Measurements from ENCODE around the gene SLC45A1. TPM values are rescaled to one million over a fixed set of nuclear protein-coding genes. Genes with fewer than 3 reads are reported as not detected.
A peak's percentile ranks its signal among the peaks of the same experiment; 100 is the strongest.

SLC45A1 gene
- total and polyA plus RNA-seq, 4 donors, result 3.3 to 30.2 (median 19.4) TPM

GRCh38 chr1:8284127-8284526 lies 33.8 kb upstream of the SLC45A1 start:
- peak in 1 of 6 donors; percentile 84 for DNase-seq (ENCODE audit: low read depth in 4 of 6, low spot score in 6 of 6)
- no CpG with 5 or more reads among the region's 5 CpGs for WGBS (ENCODE audit: insufficient coverage)
- no peaks in the 10 kb centered on the region for H3K36me3 ChIP-seq (ENCODE audit: control insufficient read depth, insufficient read depth, low read length)
- no peak overlapping the region for H3K4me3 ChIP-seq (ENCODE audit: low read depth, low read length)
- H3K4me1 ChIP-seq (ENCODE audit: control insufficient read depth, insufficient read depth, low read length), result peaks cover 14% of the 10 kb centered on the region
- H3K27ac ChIP-seq (ENCODE audit: low read depth, low read length), result no peak overlapping the region
- H3K27me3 ChIP-seq (ENCODE audit: control insufficient read depth, insufficient read depth, low read length), result no peaks in the 10 kb centered on the region
- no peaks in the 10 kb centered on the region for H3K9me3 ChIP-seq (ENCODE audit: control insufficient read depth, insufficient read depth, low read length)

GRCh38 chr1:8285103-8285502 lies 32.8 kb upstream of the SLC45A1 start:
- no CpG with 5 or more reads among the region's 4 CpGs for WGBS (ENCODE audit: insufficient coverage)
- H3K9me3 ChIP-seq (ENCODE audit: control insufficient read depth, insufficient read depth, low read length), result no peaks in the 10 kb centered on the region
- no peaks in the 10 kb centered on the region for H3K27me3 ChIP-seq (ENCODE audit: control insufficient read depth, insufficient read depth, low read length)
- no peaks in the 10 kb centered on the region for H3K36me3 ChIP-seq (ENCODE audit: control insufficient read depth, insufficient read depth, low read length)
- H3K27ac ChIP-seq (ENCODE audit: low read depth, low read length), result no peak overlapping the region
- no peak overlapping the region for H3K4me3 ChIP-seq (ENCODE audit: low read depth, low read length)
- DNase-seq (ENCODE audit: low read depth in 4 of 6, low spot score in 6 of 6), result peak in 1 of 6 donors; percentile 46
- H3K4me1 ChIP-seq (ENCODE audit: control insufficient read depth, insufficient read depth, low read length), result peaks cover 14% of the 10 kb centered on the region

GRCh38 chr1:8285965-8286364 lies 31.9 kb upstream of the SLC45A1 start:
- DNase-seq (ENCODE audit: low read depth in 4 of 6, low spot score in 6 of 6), result no peak
- H3K4me3 ChIP-seq (ENCODE audit: low read depth, low read length), result no peak overlapping the region
- no peaks in the 10 kb centered on the region for H3K27me3 ChIP-seq (ENCODE audit: control insufficient read depth, insufficient read depth, low read length)
- WGBS (ENCODE audit: insufficient coverage), result no CpG with 5 or more reads among the region's 2 CpGs
- H3K4me1 ChIP-seq (ENCODE audit: control insufficient read depth, insufficient read depth, low read length), result peaks cover 14% of the 10 kb centered on the region
- no peaks in the 10 kb centered on the region for H3K36me3 ChIP-seq (ENCODE audit: control insufficient read depth, insufficient read depth, low read length)
- no peak overlapping the region for H3K27ac ChIP-seq (ENCODE audit: low read depth, low read length)
- no peaks in the 10 kb centered on the region for H3K9me3 ChIP-seq (ENCODE audit: control insufficient read depth, insufficient read depth, low read length)

- no peak for DNase-seq (ENCODE audit: low read depth in 4 of 6, low spot score in 6 of 6)
- no peaks in the 10 kb centered on the region for H3K4me1 ChIP-seq (ENCODE audit: control insufficient read depth, insufficient read depth, low read length)
- no peaks in the 10 kb centered on the region for H3K9me3 ChIP-seq (ENCODE audit: control insufficient read depth, insufficient read depth, low read length)
- 94% methylated on average over 2 of the region's 6 CpGs for WGBS (ENCODE audit: insufficient coverage)
- H3K36me3 ChIP-seq (ENCODE audit: control insufficient read depth, insufficient read depth, low read length), result no peaks in the 10 kb centered on the region
- no peak overlapping the region for H3K27ac ChIP-seq (ENCODE audit: low read depth, low read length)
- no peaks in the 10 kb centered on the region for H3K27me3 ChIP-seq (ENCODE audit: control insufficient read depth, insufficient read depth, low read length)
- no peak overlapping the region for H3K4me3 ChIP-seq (ENCODE audit: low read depth, low read length)
Observed at GRCh38 chr1:8293118-8293517, 24.8 kb upstream of the SLC45A1 start.

- H3K4me3 ChIP-seq (ENCODE audit: low read depth, low read length), result no peak overlapping the region
- H3K9me3 ChIP-seq (ENCODE audit: control insufficient read depth, insufficient read depth, low read length), result no peaks in the 10 kb centered on the region
- DNase-seq (ENCODE audit: low read depth in 4 of 6, low spot score in 6 of 6), result no peak
- no peaks in the 10 kb centered on the region for H3K4me1 ChIP-seq (ENCODE audit: control insufficient read depth, insufficient read depth, low read length)
- 93% methylated on average over 3 of the region's 4 CpGs for WGBS (ENCODE audit: insufficient coverage)
- H3K27me3 ChIP-seq (ENCODE audit: control insufficient read depth, insufficient read depth, low read length), result no peaks in the 10 kb centered on the region
- no peak overlapping the region for H3K27ac ChIP-seq (ENCODE audit: low read depth, low read length)
- H3K36me3 ChIP-seq (ENCODE audit: control insufficient read depth, insufficient read depth, low read length), result no peaks in the 10 kb centered on the region
Observed at GRCh38 chr1:8293641-8294169, 24.2 kb upstream of the SLC45A1 start.

- Histone ChIP-seq H3K27me3 (ENCODE audit: control insufficient read depth, insufficient read depth, low read length) (no peaks in the 10 kb centered on the region), H3K36me3 (ENCODE audit: control insufficient read depth, insufficient read depth, low read length) (no peaks in the 10 kb centered on the region), H3K27ac (ENCODE audit: low read depth, low read length) (no peak overlapping the region), H3K4me1 (ENCODE audit: control insufficient read depth, insufficient read depth, low read length) (no peaks in the 10 kb centered on the region), H3K4me3 (ENCODE audit: low read depth, low read length) (no peak overlapping the region), H3K9me3 (ENCODE audit: control insufficient read depth, insufficient read depth, low read length) (no peaks in the 10 kb centered on the region)
- WGBS (ENCODE audit: insufficient coverage), result 92% methylated on average over 15 of the region's 19 CpGs
- no peak for DNase-seq (ENCODE audit: low read depth in 4 of 6, low spot score in 6 of 6)
Observed at GRCh38 chr1:8294170-8294697, 23.7 kb upstream of the SLC45A1 start.

- H3K9me3 ChIP-seq (ENCODE audit: control insufficient read depth, insufficient read depth, low read length), result no peaks in the 10 kb centered on the region
- 20% methylated on average over 1 of the region's 4 CpGs for WGBS (ENCODE audit: insufficient coverage)
- no peak for DNase-seq (ENCODE audit: low read depth in 4 of 6, low spot score in 6 of 6)
Observed at GRCh38 chr1:8297245-8297644, 20.7 kb upstream of the SLC45A1 start.

GRCh38 chr1:8299963-8300362 lies 18.0 kb upstream of the SLC45A1 start:
- peaks cover 14% of the 10 kb centered on the region for H3K4me1 ChIP-seq (ENCODE audit: control insufficient read depth, insufficient read depth, low read length)
- 100% methylated on average over 1 of the region's 5 CpGs for WGBS (ENCODE audit: insufficient coverage)
- H3K27ac ChIP-seq (ENCODE audit: low read depth, low read length), result no peak overlapping the region
- H3K27me3 ChIP-seq (ENCODE audit: control insufficient read depth, insufficient read depth, low read length), result no peaks in the 10 kb centered on the region
- DNase-seq (ENCODE audit: low read depth in 4 of 6, low spot score in 6 of 6), result no peak
- no peak overlapping the region for H3K4me3 ChIP-seq (ENCODE audit: low read depth, low read length)
- H3K9me3 ChIP-seq (ENCODE audit: control insufficient read depth, insufficient read depth, low read length), result no peaks in the 10 kb centered on the region
- H3K36me3 ChIP-seq (ENCODE audit: control insufficient read depth, insufficient read depth, low read length), result no peaks in the 10 kb centered on the region

More at GRCh38 chr1:8297245-8297644, 20.7 kb upstream of the SLC45A1 start:
- Histone ChIP-seq H3K4me1 (ENCODE audit: control insufficient read depth, insufficient read depth, low read length) (peaks cover 5% of the 10 kb centered on the region), H3K27me3 (ENCODE audit: control insufficient read depth, insufficient read depth, low read length) (no peaks in the 10 kb centered on the region), H3K36me3 (ENCODE audit: control insufficient read depth, insufficient read depth, low read length) (no peaks in the 10 kb centered on the region), H3K27ac (ENCODE audit: low read depth, low read length) (no peak overlapping the region), H3K4me3 (ENCODE audit: low read depth, low read length) (no peak overlapping the region)

GRCh38 chr1:8302081-8302956 lies 15.6 kb upstream of the SLC45A1 start:
- peaks cover 14% of the 10 kb centered on the region for H3K4me1 ChIP-seq (ENCODE audit: control insufficient read depth, insufficient read depth, low read length)
- H3K9me3 ChIP-seq (ENCODE audit: control insufficient read depth, insufficient read depth, low read length), result no peaks in the 10 kb centered on the region
- no peaks in the 10 kb centered on the region for H3K27me3 ChIP-seq (ENCODE audit: control insufficient read depth, insufficient read depth, low read length)
- peak; percentile 66 to 94 (median 76) for DNase-seq (ENCODE audit: low read depth in 4 of 6, low spot score in 6 of 6)
- H3K36me3 ChIP-seq (ENCODE audit: control insufficient read depth, insufficient read depth, low read length), result no peaks in the 10 kb centered on the region
- 28% methylated on average over 16 of the region's 22 CpGs for WGBS (ENCODE audit: insufficient coverage)
- H3K4me3 ChIP-seq (ENCODE audit: low read depth, low read length), result no peak overlapping the region
- peak overlapping the region; percentile 80 for H3K27ac ChIP-seq (ENCODE audit: low read depth, low read length)

Data from spinal cord (tissue), 10 donors.